Stimulated activated CD4-positive, alpha-beta T cell treated with anti-CD3 and anti-CD28 coated beads, Interleukin-15, amount 100 ng/mL, for 24 hours (primary cell): ENCODE measurements around the gene ANKRD40.
"Not testable (repeated sequence)": the region's sequence is repeated elsewhere in the genome, so short reads cannot be mapped to it uniquely, and the experiment has no call there.

Experiments
- DNase-seq: peaks from one replicate; pipeline ENCODE4 v3.0.0-alpha.2; 2020

The ANKRD40 gene

GRCh38 chr17:50710650-50711049, 2.9 kb upstream of the ANKRD40 start:
- DNase-seq, result no peak

GRCh38 chr17:50710025-50710424, 2.3 kb upstream of the ANKRD40 start:
- DNase-seq, result no peak

GRCh38 chr17:50709053-50709452, 1.3 kb upstream of the ANKRD40 start:
- not testable (repeated sequence) for DNase-seq

- DNase-seq, result no peak
Observed at GRCh38 chr17:50708050-50709000, 611 bp upstream of the ANKRD40 start.

- no peak for DNase-seq
Observed at GRCh38 chr17:50703162-50703561, 4.6 kb downstream of the ANKRD40 start.

- DNase-seq, result no peak
Observed at GRCh38 chr17:50699410-50699809, 8.3 kb downstream of the ANKRD40 start.

- no peak for DNase-seq
Observed at GRCh38 chr17:50697663-50698272, 9.9 kb downstream of the ANKRD40 start.

GRCh38 chr17:50697062-50697461, 10.7 kb downstream of the ANKRD40 start:
- DNase-seq, result no peak

- DNase-seq, result no peak
Observed at GRCh38 chr17:50696365-50696879, 11.3 kb downstream of the ANKRD40 start.

- no peak for DNase-seq
Observed at GRCh38 chr17:50693036-50693682, 14.6 kb downstream of the ANKRD40 start.

- DNase-seq, result no peak
Observed at GRCh38 chr17:50692448-50693035, 15.2 kb downstream of the ANKRD40 start.

GRCh38 chr17:50691550-50692447, 15.9 kb downstream of the ANKRD40 start:
- no peak for DNase-seq

GRCh38 chr17:50690887-50691549, 16.7 kb downstream of the ANKRD40 start:
- DNase-seq, result no peak

- no peak for DNase-seq
Observed at GRCh38 chr17:50689956-50690886, 17.5 kb downstream of the ANKRD40 start.

GRCh38 chr17:50689251-50689650, 18.5 kb downstream of the ANKRD40 start:
- no peak for DNase-seq

- no peak for DNase-seq
Observed at GRCh38 chr17:50688245-50688644, 19.5 kb downstream of the ANKRD40 start.

- DNase-seq, result no peak
Observed at GRCh38 chr17:50687200-50688066, 20.3 kb downstream of the ANKRD40 start.

- DNase-seq, result no peak
Observed at GRCh38 chr17:50686494-50687199, 21.1 kb downstream of the ANKRD40 start.
